Measurements from ENCODE around the gene CLEC16A. TPM values are rescaled to one million over a fixed set of nuclear protein-coding genes. Genes with fewer than 3 reads are reported as not detected.
A peak's percentile ranks its signal among the peaks of the same experiment; 100 is the strongest.

CLEC16A gene
- total and polyA plus RNA-seq, 9 of the 15 experiments (the other 6 are each of a cell fraction or from before 2014, with no cell fraction given): 1.00 to 22.3 (median 10.0) TPM

- TF ChIP-seq HDAC1 (IDR thresholded peaks at IDR 0.05) (peak in 1 of 2 experiments; percentile 98; a peak in 2 of 4 replicates), ZNF449 (CRISPR knock-in tag; IDR thresholded peaks at IDR 0.05) (no peak), OTX1 (CRISPR knock-in tag; IDR thresholded peaks at IDR 0.05) (no peak), ZNF316 (IDR thresholded peaks at IDR 0.05) (no peak), COPS2 (conservative IDR thresholded peaks at IDR 0.05) (no peak), HIVEP1 (CRISPR knock-in tag; IDR thresholded peaks at IDR 0.05) (no peak), KDM1A (IDR thresholded peaks at IDR 0.05) (peak; percentile 100), SRSF1 (IDR thresholded peaks at IDR 0.05; ENCODE audit: low read depth, low read length) (no peak), ZBTB8A (IDR thresholded peaks at IDR 0.05; ENCODE audit: partially characterized antibody) (no peak), NFXL1 (CRISPR knock-in tag; IDR thresholded peaks at IDR 0.05) (no peak), MTA3 (IDR thresholded peaks at IDR 0.05; ENCODE audit: borderline replicate concordance) (0 out of 2 replicates have a peak, but pooled peaks have one; percentile 51), GTF2E2 (tag; IDR thresholded peaks at IDR 0.05) (no peak), NR3C1 (CRISPR knock-in tag; IDR thresholded peaks at IDR 0.05) (no peak), ZNF282 (CRISPR knock-in tag; IDR thresholded peaks at IDR 0.05) (no peak), MEF2A (IDR thresholded peaks at IDR 0.05; ENCODE audit: control insufficient read depth, low read depth, low read length) (peak; percentile 3; the same call in 1 of the 2 replicates), ZFPM2 (CRISPR knock-in tag; IDR thresholded peaks at IDR 0.05) (no peak)
- TF ChIP-seq, protein P1, sequence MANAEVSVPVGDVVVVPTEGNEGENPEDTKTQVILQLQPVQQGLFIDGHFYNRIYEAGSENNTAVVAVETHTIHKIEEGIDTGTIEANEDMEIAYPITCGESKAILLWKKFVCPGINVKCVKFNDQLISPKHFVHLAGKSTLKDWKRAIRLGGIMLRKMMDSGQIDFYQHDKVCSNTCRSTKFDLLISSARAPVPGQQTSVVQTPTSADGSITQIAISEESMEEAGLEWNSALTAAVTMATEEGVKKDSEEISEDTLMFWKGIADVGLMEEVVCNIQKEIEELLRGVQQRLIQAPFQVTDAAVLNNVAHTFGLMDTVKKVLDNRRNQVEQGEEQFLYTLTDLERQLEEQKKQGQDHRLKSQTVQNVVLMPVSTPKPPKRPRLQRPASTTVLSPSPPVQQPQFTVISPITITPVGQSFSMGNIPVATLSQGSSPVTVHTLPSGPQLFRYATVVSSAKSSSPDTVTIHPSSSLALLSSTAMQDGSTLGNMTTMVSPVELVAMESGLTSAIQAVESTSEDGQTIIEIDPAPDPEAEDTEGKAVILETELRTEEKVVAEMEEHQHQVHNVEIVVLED (CRISPR knock-in tag; IDR thresholded peaks at IDR 0.05): no peak
- TF ChIP-seq, protein P2, sequence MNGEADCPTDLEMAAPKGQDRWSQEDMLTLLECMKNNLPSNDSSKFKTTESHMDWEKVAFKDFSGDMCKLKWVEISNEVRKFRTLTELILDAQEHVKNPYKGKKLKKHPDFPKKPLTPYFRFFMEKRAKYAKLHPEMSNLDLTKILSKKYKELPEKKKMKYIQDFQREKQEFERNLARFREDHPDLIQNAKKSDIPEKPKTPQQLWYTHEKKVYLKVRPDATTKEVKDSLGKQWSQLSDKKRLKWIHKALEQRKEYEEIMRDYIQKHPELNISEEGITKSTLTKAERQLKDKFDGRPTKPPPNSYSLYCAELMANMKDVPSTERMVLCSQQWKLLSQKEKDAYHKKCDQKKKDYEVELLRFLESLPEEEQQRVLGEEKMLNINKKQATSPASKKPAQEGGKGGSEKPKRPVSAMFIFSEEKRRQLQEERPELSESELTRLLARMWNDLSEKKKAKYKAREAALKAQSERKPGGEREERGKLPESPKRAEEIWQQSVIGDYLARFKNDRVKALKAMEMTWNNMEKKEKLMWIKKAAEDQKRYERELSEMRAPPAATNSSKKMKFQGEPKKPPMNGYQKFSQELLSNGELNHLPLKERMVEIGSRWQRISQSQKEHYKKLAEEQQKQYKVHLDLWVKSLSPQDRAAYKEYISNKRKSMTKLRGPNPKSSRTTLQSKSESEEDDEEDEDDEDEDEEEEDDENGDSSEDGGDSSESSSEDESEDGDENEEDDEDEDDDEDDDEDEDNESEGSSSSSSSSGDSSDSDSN (IDR thresholded peaks at IDR 0.05; ENCODE audit: borderline replicate concordance in 1 of 2, low read depth in 2 of 2, low read length in 2 of 2): peak in 1 of 2 experiments; percentile 47; a peak in 1 of 4 replicates
- TF ChIP-seq, protein P3, sequence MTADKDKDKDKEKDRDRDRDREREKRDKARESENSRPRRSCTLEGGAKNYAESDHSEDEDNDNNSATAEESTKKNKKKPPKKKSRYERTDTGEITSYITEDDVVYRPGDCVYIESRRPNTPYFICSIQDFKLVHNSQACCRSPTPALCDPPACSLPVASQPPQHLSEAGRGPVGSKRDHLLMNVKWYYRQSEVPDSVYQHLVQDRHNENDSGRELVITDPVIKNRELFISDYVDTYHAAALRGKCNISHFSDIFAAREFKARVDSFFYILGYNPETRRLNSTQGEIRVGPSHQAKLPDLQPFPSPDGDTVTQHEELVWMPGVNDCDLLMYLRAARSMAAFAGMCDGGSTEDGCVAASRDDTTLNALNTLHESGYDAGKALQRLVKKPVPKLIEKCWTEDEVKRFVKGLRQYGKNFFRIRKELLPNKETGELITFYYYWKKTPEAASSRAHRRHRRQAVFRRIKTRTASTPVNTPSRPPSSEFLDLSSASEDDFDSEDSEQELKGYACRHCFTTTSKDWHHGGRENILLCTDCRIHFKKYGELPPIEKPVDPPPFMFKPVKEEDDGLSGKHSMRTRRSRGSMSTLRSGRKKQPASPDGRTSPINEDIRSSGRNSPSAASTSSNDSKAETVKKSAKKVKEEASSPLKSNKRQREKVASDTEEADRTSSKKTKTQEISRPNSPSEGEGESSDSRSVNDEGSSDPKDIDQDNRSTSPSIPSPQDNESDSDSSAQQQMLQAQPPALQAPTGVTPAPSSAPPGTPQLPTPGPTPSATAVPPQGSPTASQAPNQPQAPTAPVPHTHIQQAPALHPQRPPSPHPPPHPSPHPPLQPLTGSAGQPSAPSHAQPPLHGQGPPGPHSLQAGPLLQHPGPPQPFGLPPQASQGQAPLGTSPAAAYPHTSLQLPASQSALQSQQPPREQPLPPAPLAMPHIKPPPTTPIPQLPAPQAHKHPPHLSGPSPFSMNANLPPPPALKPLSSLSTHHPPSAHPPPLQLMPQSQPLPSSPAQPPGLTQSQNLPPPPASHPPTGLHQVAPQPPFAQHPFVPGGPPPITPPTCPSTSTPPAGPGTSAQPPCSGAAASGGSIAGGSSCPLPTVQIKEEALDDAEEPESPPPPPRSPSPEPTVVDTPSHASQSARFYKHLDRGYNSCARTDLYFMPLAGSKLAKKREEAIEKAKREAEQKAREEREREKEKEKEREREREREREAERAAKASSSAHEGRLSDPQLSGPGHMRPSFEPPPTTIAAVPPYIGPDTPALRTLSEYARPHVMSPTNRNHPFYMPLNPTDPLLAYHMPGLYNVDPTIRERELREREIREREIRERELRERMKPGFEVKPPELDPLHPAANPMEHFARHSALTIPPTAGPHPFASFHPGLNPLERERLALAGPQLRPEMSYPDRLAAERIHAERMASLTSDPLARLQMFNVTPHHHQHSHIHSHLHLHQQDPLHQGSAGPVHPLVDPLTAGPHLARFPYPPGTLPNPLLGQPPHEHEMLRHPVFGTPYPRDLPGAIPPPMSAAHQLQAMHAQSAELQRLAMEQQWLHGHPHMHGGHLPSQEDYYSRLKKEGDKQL (CRISPR knock-in tag; IDR thresholded peaks at IDR 0.05; ENCODE audit: borderline replicate concordance): no peak
Observed at GRCh38 chr16:11100239-11100750, 155.9 kb downstream of the CLEC16A start (continued).

All from K562 (cell line).